WTC11 (cell line): ENCODE results near the gene PRRC2B. TPM values are rescaled to one million over a fixed set of nuclear protein-coding genes. Genes with fewer than 3 reads are reported as not detected.

Source experiments
- ATAC-seq: fragments of 200-7000 bp; cut with Tn5 transposase; 2 replicates; pipeline ENCODE4 v1.10.0; 2021; ENCODE audit warnings: mild to moderate bottlenecking, moderate library complexity
- CTCF ChIA-PET: fragments of 300-600 bp; sonication (Branson Sonifier 250); formaldehyde crosslinking; loops from one replicate; lab custom pipeline; 2021; ENCODE audit warnings: antibody characterized with exemption; lab: Charles Lee
- POLR2A ChIA-PET: fragments of 350-600 bp; sonication (Branson Sonifier 250); formaldehyde crosslinking; loops from one replicate; lab custom pipeline; 2021; ENCODE audit warnings: antibody characterized with exemption; lab: Charles Lee
- DNase-seq: peaks from one replicate; pipeline ENCODE4 v3.0.0; 2021; ENCODE audit warnings: low spot score
- H3K27ac Mint-ChIP-seq: 2 replicates; pipeline ENCODE4 v1.8.0; 2021; ENCODE audit warnings: mixed read lengths
- H3K27me3 Mint-ChIP-seq: 2 replicates; pipeline ENCODE4 v1.8.0; 2021; ENCODE audit warnings: low read depth, mild to moderate bottlenecking, moderate library complexity, mixed read lengths
- H3K36me3 Mint-ChIP-seq: 2 replicates; pipeline ENCODE4 v1.8.0; 2021; ENCODE audit warnings: mixed read lengths
- H3K4me1 Mint-ChIP-seq: 2 replicates; pipeline ENCODE4 v1.8.0; 2022; ENCODE audit warnings: mixed read lengths
- H3K4me3 Mint-ChIP-seq: 2 replicates; pipeline ENCODE4 v1.8.0; 2021; ENCODE audit warnings: mild to moderate bottlenecking, moderate library complexity, mixed read lengths
- H3K9me3 Mint-ChIP-seq: 2 replicates; pipeline ENCODE4 v1.8.0; 2021; ENCODE audit warnings: mixed read lengths
- CDX4 ChIP-seq: fragments of 250-450 bp; sonication (Bioruptor Pico); IDR thresholded peaks from 2 replicates; pipeline ENCODE4 v1.9.0; 2021; ENCODE audit warnings: moderate library complexity, mild to moderate bottlenecking, inconsistent platforms, borderline replicate concordance
- FOXP4 ChIP-seq: sonication (generic); formaldehyde crosslinking; IDR thresholded peaks from 2 replicates; pipeline ENCODE4 v1.8.0; 2022; ENCODE audit warnings: mild to moderate bottlenecking, missing genetic modification reagents
- GRHL2 ChIP-seq: fragments of 250-450 bp; sonication (Bioruptor Pico); IDR thresholded peaks from 2 replicates; pipeline ENCODE4 v1.8.0; 2022; ENCODE audit warnings: mild to moderate bottlenecking, moderate library complexity; ENCODE audit not compliant: insufficient replicate concordance, severe bottlenecking
- MXD4 ChIP-seq: fragments of 250-450 bp; sonication (Bioruptor Pico); IDR thresholded peaks from 2 replicates; pipeline ENCODE4 v1.8.0; 2021; ENCODE audit warnings: mild to moderate bottlenecking, moderate library complexity, borderline replicate concordance
- NR3C1 ChIP-seq: sonication (generic); formaldehyde crosslinking; conservative IDR thresholded peaks from 2 replicates; pipeline ENCODE4 v1.8.1; 2023; ENCODE audit warnings: low read depth, mild to moderate bottlenecking, missing genetic modification reagents
- PRDM15 ChIP-seq: sonication (generic); formaldehyde crosslinking; IDR thresholded peaks from 2 replicates; pipeline ENCODE4 v1.8.0; 2022; ENCODE audit warnings: missing genetic modification reagents
- PRRX2 ChIP-seq: fragments of 250-450 bp; sonication (Bioruptor Pico); IDR thresholded peaks from 2 replicates; pipeline ENCODE4 v1.8.0; 2021; ENCODE audit warnings: mild to moderate bottlenecking
- SMAD3 ChIP-seq: sonication (generic); formaldehyde crosslinking; IDR thresholded peaks from 2 replicates; pipeline ENCODE4 v1.8.0; 2022; ENCODE audit warnings: missing genetic modification reagents, mild to moderate bottlenecking, borderline replicate concordance
- total RNA-seq: library from RNA; stranded (reverse); gene quantifications from 3 replicates; pipeline ENCODE4 v1.2.3, GENCODE V29; 2021
- TF ChIP-seq, protein P1 (sequence below): sonication (generic); formaldehyde crosslinking; IDR thresholded peaks from 2 replicates; pipeline ENCODE4 v1.8.1; 2023; ENCODE audit warnings: mild to moderate bottlenecking, missing genetic modification reagents, moderate library complexity
- TF ChIP-seq, protein P2 (sequence below): sonication (generic); formaldehyde crosslinking; IDR thresholded peaks from 2 replicates; pipeline ENCODE4 v1.8.1; 2023; ENCODE audit warnings: mild to moderate bottlenecking, missing genetic modification reagents, moderate library complexity

The PRRC2B gene
- total RNA-seq, 1 experiment from 2014 or later, result 272 TPM

DNA sequence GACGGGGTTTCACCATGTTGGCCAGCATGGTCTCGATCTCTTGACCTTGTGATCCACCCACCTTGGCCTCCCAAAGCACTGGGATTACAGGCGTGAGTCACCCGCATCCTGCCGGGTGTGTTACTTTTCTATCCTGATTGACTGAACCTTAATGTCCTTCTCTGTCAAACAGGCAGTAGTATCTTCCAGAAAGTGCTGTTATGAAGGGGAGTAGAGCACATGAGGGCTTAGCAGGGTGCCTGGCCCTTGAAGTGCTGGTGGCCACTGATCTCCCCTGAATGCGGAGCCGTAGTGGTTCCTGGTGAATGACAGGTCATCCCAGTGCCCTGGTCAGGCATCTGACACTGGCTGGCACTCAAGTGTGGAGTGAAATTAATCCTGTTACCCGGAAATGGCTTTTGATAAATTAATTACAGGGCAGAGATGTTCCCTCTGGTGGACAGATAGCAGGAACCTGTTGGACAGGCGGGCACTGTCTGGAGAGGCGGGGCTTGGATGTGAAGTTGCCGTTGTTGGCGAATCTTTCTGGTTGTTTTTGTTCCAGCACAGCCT lies 28.4 kb downstream of the PRRC2B start (continued):
- no peak for TF ChIP-seq PRRX2 (CRISPR knock-in tag)

GRCh38 chr9:131423171-131423581 lies 29.3 kb downstream of the PRRC2B start:
- TF ChIP-seq SMAD3 (CRISPR knock-in tag) (no peak), GRHL2 (CRISPR knock-in tag) (no peak), CDX4 (CRISPR knock-in tag) (no peak), MXD4 (CRISPR knock-in tag) (no peak), NR3C1 (0 out of 2 replicates have a peak, but pooled peaks have one; percentile 29)
- TF ChIP-seq, protein P1, sequence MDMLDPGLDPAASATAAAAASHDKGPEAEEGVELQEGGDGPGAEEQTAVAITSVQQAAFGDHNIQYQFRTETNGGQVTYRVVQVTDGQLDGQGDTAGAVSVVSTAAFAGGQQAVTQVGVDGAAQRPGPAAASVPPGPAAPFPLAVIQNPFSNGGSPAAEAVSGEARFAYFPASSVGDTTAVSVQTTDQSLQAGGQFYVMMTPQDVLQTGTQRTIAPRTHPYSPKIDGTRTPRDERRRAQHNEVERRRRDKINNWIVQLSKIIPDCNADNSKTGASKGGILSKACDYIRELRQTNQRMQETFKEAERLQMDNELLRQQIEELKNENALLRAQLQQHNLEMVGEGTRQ (CRISPR knock-in tag), result no peak
- TF ChIP-seq, protein P2, sequence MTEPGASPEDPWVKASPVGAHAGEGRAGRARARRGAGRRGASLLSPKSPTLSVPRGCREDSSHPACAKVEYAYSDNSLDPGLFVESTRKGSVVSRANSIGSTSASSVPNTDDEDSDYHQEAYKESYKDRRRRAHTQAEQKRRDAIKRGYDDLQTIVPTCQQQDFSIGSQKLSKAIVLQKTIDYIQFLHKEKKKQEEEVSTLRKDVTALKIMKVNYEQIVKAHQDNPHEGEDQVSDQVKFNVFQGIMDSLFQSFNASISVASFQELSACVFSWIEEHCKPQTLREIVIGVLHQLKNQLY (CRISPR knock-in tag), result no peak

GRCh38 chr9:131426545-131426944 lies 32.7 kb downstream of the PRRC2B start:
- Mint-ChIP-seq H3K9me3 (no peaks in the 10 kb centered on the region), H3K4me3 (no peak overlapping the region), H3K27ac (peak overlapping the region; percentile 57), H3K36me3 (peaks cover 9% of the 10 kb centered on the region), H3K4me1 (peaks cover 50% of the 10 kb centered on the region), H3K27me3 (no peaks in the 10 kb centered on the region)
- DNase-seq, result no peak
- ChIA-PET POLR2A (interaction anchor here (0.9 kb wide), 1 partner anchor 54 kb away, joined by 3 read pairs; no protein-coding TSS in a partner anchor), CTCF (interaction anchor here (0.6 to 1.6 kb wide), 5 partner anchors 19 to 76 kb away, joined by 3 to 4 read pairs (median 3); no protein-coding TSS in a partner anchor)
- no peak for TF ChIP-seq PRDM15 (CRISPR knock-in tag)
- no peak for TF ChIP-seq FOXP4 (CRISPR knock-in tag)
- no peak for ATAC-seq

More at GRCh38 chr9:131423171-131423581, 29.3 kb downstream of the PRRC2B start:
- Mint-ChIP-seq H3K4me1 (peaks cover 67% of the 10 kb centered on the region), H3K4me3 (peak overlapping the region; percentile 24), H3K27ac (peak overlapping the region; percentile 94), H3K9me3 (no peaks in the 10 kb centered on the region), H3K27me3 (no peaks in the 10 kb centered on the region), H3K36me3 (peaks cover 2% of the 10 kb centered on the region; the same call in 1 of the 2 replicates)
- ATAC-seq (peak; percentile 76), DNase-seq (peak; percentile 70)
- POLR2A ChIA-PET, result no interaction called here
- CTCF ChIA-PET, result interaction anchor here (0.9 to 1.5 kb wide), 3 partner anchors 14 to 87 kb away, joined by 3 to 5 read pairs (median 5); no protein-coding TSS in a partner anchor
